Thymus (tissue), 11 donors: ENCODE data around the gene SLC37A3. TPM values are rescaled to one million over a fixed set of nuclear protein-coding genes. Genes with fewer than 3 reads are reported as not detected.
"Not testable (repeated sequence)": the region's sequence is repeated elsewhere in the genome, so short reads cannot be mapped to it uniquely, and the experiment has no call there.

Experiments
- DNase-seq, 9 donors: peaks; one replicate each; pipeline ENCODE4 v3.0.0-alpha.2; 2013; ENCODE audit warnings: low spot score in 9 of 9, low read depth in 6 of 9, missing footprints in 1 of 9
- H3K27ac ChIP-seq, 2 donors: one replicate each; pipeline ENCODE4 v1.5.1; 2013; ENCODE audit warnings: control low read depth in 1 of 2, low read depth in 1 of 2, low read length in 1 of 2, mild to moderate bottlenecking in 1 of 2, moderate library complexity in 1 of 2
- H3K27me3 ChIP-seq, 2 donors: one replicate each; pipeline ENCODE4 v1.5.1; 2013; ENCODE audit warnings: low read length in 1 of 2; ENCODE audit not compliant: control insufficient read depth in 2 of 2, insufficient read depth in 1 of 2
- H3K36me3 ChIP-seq, 2 donors: one replicate each; pipeline ENCODE4 v1.5.1; 2013; ENCODE audit warnings: low read length in 1 of 2, mild to moderate bottlenecking in 1 of 2, moderate library complexity in 1 of 2; ENCODE audit not compliant: control insufficient read depth in 2 of 2, insufficient read depth in 2 of 2
- H3K4me1 ChIP-seq, 2 donors: one replicate each; pipeline ENCODE4 v1.5.1; 2013; ENCODE audit warnings: low read length in 2 of 2; ENCODE audit not compliant: control insufficient read depth in 2 of 2, insufficient read depth in 2 of 2
- H3K4me3 ChIP-seq, 2 donors: one replicate each; pipeline ENCODE4 v1.5.1; 2013; ENCODE audit warnings: low read length in 2 of 2, control low read depth in 1 of 2, mild to moderate bottlenecking in 1 of 2
- H3K9me3 ChIP-seq, 2 donors: one replicate each; pipeline ENCODE4 v1.5.1; 2013; ENCODE audit warnings: low read length in 1 of 2, mild to moderate bottlenecking in 1 of 2; ENCODE audit not compliant: control insufficient read depth in 2 of 2, insufficient read depth in 1 of 2
- WGBS: extraction: QIAGEN DNeasy Blood & Tissue Kit; methylation state at CpG from one replicate; pipeline ENCODE4 v1.1.7; 2013; 5-methylcytosine and 5-hydroxymethylcytosine counted together
- polyA plus RNA-seq: library from polyadenylated mRNA; stranded (reverse); fragments of 200-250 nt; gene quantifications from one replicate; pipeline ENCODE4 v1.2.3, GENCODE V29; 2013
- total RNA-seq: library from RNA; stranded (reverse); fragments of 120-200 nt; gene quantifications from one replicate; pipeline ENCODE4 v1.2.4, GENCODE V29; 2013
- donor health status: healthy.

The SLC37A3 gene
- total and polyA plus RNA-seq, 2 donors, result 21.6 to 36.5 TPM

DNA sequence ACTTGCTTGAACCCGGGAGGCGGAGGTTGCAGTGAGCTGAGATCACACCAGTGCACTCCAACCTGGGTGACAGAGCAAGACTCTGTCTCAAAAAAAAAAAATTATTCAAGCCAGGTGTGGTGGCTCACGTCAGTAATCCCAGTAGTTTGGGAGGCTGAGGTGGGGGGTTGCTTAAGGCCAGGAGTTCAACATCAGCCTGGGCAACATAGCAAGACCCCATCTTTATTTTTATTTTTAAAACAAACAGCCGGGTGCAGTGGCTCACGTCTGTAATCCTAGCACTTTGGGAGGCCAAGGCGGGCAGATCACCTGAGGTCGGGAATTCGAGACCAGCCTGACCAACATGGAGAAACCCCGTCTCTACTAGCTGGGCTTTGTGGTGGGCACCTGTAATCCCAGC is 17.5 kb upstream of the SLC37A3 start:
- H3K9me3 ChIP-seq, DNase-seq, H3K27me3 ChIP-seq, H3K36me3 ChIP-seq, H3K4me3 ChIP-seq, H3K27ac ChIP-seq: not testable (repeated sequence)
- 99% methylated on average over 9 of the region's 9 CpGs for WGBS
- peaks cover 4 to 18% of the 10 kb centered on the region in 2 donors for H3K4me1 ChIP-seq

DNA sequence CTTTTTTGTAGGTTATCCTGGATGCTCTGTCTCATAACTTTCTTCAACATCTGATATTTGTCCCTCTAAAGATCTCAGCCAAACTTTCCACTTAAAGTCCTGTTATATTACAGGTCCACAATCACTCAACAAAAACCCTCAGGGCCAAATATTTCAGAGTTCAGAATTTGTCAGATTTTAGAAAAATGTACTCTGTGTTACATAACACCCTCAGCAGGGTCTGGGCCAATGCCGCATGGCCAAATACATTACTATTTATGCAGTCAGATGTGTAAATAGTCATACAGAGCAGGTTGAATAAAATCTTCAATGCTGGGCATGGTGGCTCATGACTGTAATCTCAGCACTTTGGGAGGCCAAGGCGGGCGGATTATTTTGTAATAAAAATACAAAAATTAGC is 17.0 kb upstream of the SLC37A3 start:
- 98% methylated on average over 3 of the region's 3 CpGs for WGBS
- H3K9me3 ChIP-seq, result no peaks in the 10 kb centered on the region
- H3K36me3 ChIP-seq, result no peaks in the 10 kb centered on the region
- no peaks in the 10 kb centered on the region for H3K27me3 ChIP-seq
- no peak for DNase-seq
- peaks cover 4 to 18% of the 10 kb centered on the region in 2 donors for H3K4me1 ChIP-seq
- H3K4me3 ChIP-seq, result no peak overlapping the region
- H3K27ac ChIP-seq, result no peak overlapping the region

DNA sequence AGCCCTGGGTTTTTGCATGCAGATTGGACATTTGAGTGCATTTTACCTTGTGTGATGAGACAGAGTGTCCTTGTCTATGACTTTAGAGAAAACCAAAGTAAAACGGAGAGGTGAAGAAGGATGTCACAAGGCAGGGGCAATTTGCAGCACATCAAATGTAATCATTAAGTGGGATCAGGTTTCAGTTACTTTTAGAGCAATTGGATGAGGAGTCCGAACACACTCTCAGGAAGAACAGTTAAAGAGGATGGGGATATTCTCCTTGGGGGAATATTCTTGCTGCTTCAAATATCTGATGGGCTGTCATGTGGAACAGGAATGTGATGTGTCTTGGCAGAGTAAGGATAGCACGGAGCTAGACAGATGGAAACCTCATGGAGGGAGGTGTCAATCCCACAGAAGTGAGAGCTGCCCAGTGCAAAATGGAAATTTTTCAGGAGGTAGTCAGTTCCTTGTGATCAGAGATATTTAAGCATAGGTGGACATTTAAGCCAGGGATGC is 6.3 kb upstream of the SLC37A3 start:
- H3K27me3 ChIP-seq, result no peaks in the 10 kb centered on the region
- WGBS, result 86% methylated on average over 3 of the region's 3 CpGs
- H3K4me3 ChIP-seq, result peak overlapping the region; percentile 53 to 66
- H3K36me3 ChIP-seq, result no peaks in the 10 kb centered on the region
- no peaks in the 10 kb centered on the region for H3K9me3 ChIP-seq
- peak overlapping the region; percentile 83 to 93 for H3K27ac ChIP-seq
- no peak for DNase-seq
- H3K4me1 ChIP-seq, result peaks cover 5 to 13% of the 10 kb centered on the region in 2 donors

DNA sequence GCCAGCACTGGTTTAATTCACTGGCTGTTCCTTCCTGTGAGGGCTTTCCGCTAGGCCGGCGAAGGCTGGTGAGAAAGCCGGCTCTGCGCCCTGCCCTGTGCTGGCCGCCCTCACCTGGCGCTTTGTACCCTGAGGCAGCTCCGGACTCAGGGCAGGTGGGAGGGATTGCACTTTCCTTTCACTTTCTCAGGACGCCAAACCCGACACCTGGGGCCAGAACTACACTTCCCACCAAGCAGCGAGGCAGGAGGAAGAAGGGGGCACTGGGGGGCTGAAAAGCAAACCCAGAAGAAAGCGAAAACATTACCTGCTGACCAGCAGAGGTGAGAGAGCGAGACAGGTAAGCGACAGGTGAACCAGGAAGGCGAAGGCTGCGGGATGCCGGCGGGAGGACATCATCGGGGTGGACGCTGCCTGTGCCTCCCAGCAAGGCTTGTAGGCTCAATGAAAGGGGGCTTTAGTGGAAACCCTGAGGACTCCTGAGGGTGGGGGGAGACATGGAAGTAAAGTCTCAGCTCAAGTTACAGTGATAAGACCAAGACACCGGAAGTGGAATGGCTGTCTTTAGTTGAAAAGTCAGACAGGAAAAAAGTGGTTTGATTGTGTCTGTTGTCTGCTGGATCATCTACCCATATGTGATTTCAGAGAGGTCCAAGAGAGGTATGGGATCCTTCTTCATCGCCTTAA is 5.7 kb upstream of the SLC37A3 start, which contains the start of gene RAB19:
TSS of gene RAB19 (plus strand) at position 181 of the 687 bp plus-strand sequence. CDS start 3,589 bp downstream, outside the sequence.
- H3K4me3 ChIP-seq, result peak within 1 kb of the TSS; percentile 53 to 66
- peak within 1 kb of the TSS; percentile 83 to 93 for H3K27ac ChIP-seq
- no peaks in the 10 kb centered on the region for H3K36me3 ChIP-seq
- H3K4me1 ChIP-seq, result peaks cover 5 to 13% of the 10 kb centered on the region in 2 donors
- 7% methylated on average over 22 of the region's 22 CpGs for WGBS
- DNase-seq, result peak in 5 of 9 donors; percentile 43 to 80 (median 53)
- no peaks in the 10 kb centered on the region for H3K9me3 ChIP-seq
- H3K27me3 ChIP-seq, result no peaks in the 10 kb centered on the region

DNA sequence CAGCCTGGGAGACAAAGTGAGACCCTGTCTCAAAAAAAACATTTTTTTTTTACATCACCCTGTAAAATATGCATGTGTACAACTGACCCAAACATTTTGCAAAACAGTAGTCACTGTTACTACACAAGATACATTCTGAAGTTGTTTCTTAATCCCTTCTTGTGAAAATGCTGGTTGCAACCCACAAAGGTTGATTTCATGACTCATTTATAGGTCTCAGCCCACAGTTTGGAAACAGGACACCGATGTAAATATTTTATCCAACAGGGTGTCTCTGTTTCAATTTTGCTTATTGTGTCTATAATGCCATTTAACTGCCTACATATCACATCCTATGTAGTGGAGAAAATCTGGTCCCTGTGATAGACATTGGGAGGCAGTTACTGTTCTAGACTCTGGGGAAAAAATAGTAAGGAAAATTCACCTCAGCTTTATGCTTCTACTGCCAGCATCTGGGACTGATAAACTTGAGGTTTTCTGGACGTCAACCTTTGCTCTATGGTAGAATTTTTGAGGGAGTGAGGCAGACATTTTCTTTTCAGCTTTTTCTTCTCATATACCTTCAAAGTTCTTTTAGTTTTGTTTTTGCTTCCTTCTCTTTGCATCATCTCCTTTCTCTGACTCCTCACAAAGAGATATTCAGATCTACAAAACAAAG is 4.0 kb upstream of the SLC37A3 start:
- Histone ChIP-seq H3K27me3 (no peaks in the 10 kb centered on the region), H3K36me3 (no peaks in the 10 kb centered on the region), H3K4me3 (no peak overlapping the region), H3K4me1 (peaks cover 5 to 18% of the 10 kb centered on the region in 2 donors), H3K9me3 (no peaks in the 10 kb centered on the region), H3K27ac (no peak overlapping the region)
- 90% methylated on average over 2 of the region's 2 CpGs for WGBS
- DNase-seq, result no peak

DNA sequence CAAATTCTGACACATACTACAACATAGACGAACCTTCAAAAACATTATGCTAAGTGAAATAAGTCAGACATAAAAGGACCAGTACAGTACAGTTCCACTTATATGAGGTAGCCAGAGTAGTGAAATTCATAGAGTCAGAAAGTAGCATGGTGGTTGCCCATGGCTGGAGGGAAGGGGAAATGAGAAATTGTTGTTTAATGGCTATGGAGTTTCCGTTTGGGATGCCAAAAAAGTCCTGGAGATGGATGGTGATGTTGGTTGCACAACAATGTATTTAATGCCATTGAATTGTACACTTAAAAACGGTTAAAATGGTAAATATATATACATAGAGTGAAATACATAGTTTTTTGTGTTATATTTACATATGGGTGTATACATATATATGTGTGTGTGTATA is 2.1 kb upstream of the SLC37A3 start:
- H3K4me3 ChIP-seq, result no peak overlapping the region
- peaks cover 5 to 18% of the 10 kb centered on the region in 2 donors for H3K4me1 ChIP-seq
- H3K27ac ChIP-seq, result no peak overlapping the region
- H3K27me3 ChIP-seq, result no peaks in the 10 kb centered on the region
- no peaks in the 10 kb centered on the region for H3K36me3 ChIP-seq
- no peak for DNase-seq
- WGBS, result 98% methylated on average over 3 of the region's 3 CpGs
- H3K9me3 ChIP-seq, result no peaks in the 10 kb centered on the region

DNA sequence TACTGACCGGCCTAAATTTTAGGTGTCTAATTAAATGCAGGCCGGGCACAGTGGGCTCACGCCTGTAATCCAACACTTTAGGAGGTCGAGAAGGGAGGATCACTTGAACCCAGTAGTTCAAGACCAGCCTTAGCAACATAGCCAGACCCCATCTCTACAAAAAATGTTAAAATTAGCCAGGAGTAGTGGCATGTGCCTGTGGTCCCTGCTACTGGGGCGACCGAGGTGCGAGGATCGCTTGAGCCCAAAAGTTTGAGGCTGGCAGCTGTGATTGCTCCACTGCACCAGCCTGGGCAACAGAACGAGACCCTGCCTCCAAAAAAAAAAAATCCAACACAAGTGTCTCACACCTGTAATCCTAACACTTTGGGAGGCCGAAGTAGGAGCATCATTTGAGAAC is 491 bp upstream of the SLC37A3 start:
- Histone ChIP-seq H3K27ac (no peak overlapping the region), H3K4me1 (peaks cover 5 to 7% of the 10 kb centered on the region in 2 donors), H3K27me3 (no peaks in the 10 kb centered on the region), H3K36me3 (no peaks in the 10 kb centered on the region), H3K9me3 (no peaks in the 10 kb centered on the region), H3K4me3 (no peak overlapping the region)
- no peak for DNase-seq
- 86% methylated on average over 10 of the region's 10 CpGs for WGBS

DNA sequence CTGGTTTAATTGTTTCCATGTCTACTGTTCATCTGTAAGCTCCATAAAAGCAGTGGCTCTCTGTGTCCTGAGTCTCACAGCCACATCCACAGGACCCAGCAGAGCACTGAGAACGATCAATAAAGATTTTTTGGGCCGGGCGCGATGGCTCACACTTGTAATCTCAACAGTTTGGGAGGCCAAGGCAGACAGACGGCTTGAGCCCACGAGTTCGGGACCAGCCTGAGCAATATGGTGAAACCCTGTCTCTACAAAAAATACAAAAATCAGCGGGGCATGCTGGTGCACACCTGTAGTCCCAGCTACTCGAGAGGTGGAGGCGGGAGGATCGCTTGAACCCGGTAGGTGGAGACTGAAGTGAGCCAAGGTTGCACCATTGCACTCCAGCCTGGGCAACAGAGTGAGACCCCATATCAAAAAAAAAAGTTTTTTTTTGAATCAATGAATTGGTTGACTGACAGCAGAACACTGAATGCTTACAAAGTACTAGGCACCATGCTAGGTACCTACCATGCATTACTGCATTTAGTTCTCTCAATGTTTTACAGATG is 4.5 kb downstream of the SLC37A3 start:
- DNase-seq, result no peak
- Histone ChIP-seq H3K27ac (no peak overlapping the region), H3K4me3 (no peak overlapping the region), H3K4me1 (peaks cover 7 to 14% of the 10 kb centered on the region in 2 donors), H3K9me3 (no peaks in the 10 kb centered on the region), H3K27me3 (no peaks in the 10 kb centered on the region), H3K36me3 (peaks cover 0 to 3% of the 10 kb centered on the region in 2 donors)
- 98% methylated on average over 12 of the region's 12 CpGs for WGBS

DNA sequence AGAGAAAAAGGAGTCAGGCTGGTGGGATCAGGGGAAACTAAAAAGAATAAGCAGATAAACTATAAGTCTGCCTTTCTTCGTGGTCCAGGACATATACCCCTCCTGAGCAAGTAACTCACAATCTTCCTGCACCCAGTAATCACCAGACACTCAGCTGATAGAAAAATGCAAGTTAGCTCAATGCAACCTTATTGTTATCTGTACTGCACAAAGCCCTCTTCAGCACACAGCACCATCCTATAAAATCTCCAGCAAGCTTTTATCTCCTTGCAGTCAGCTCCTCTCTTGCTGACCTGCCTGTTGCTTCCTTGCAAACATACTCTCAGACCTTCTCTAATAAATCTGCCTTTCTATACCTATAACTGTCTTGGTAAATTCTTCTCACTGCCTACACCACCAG is 6.7 kb downstream of the SLC37A3 start:
- no peaks in the 10 kb centered on the region for H3K27me3 ChIP-seq
- peaks cover 7 to 10% of the 10 kb centered on the region in 2 donors for H3K4me1 ChIP-seq
- H3K36me3 ChIP-seq, result peaks cover 0 to 3% of the 10 kb centered on the region in 2 donors
- 92% methylated on average over 1 of the region's 1 CpG for WGBS
- H3K9me3 ChIP-seq, result no peaks in the 10 kb centered on the region
- no peak for DNase-seq
- H3K27ac ChIP-seq, result no peak overlapping the region
- no peak overlapping the region for H3K4me3 ChIP-seq
